Peyer's patch (tissue), 4 donors: ENCODE data around the gene PPAT. TPM values are rescaled to one million over a fixed set of nuclear protein-coding genes. Genes with fewer than 3 reads are reported as not detected.

ENCODE experiments used
- DNase-seq, 3 donors: peaks; one replicate each; pipeline ENCODE4 v3.0.0-alpha.2; 2017 to 2019
- H3K27ac ChIP-seq, 4 donors: fragments of 200-600 bp; sonication (generic); one replicate each; pipeline ENCODE4 v1.5.1; 2016 to 2019
- H3K27me3 ChIP-seq, 2 donors: fragments of 200-600 bp; sonication (generic); one replicate each; pipeline ENCODE4 v1.5.1; 2019
- H3K36me3 ChIP-seq, 3 donors: fragments of 200-600 bp; sonication (generic); one replicate each; pipeline ENCODE4 v1.5.1; 2016 to 2019
- H3K4me1 ChIP-seq, 4 donors: fragments of 200-600 bp; sonication (generic); one replicate each; pipeline ENCODE4 v1.5.1; 2016 to 2019
- H3K4me3 ChIP-seq, 4 donors: fragments of 200-600 bp; sonication (generic); 1 replicate in 3 of 4; 2 replicates in 1 of 4; pipeline ENCODE4 v1.5.1; 2016 to 2019; ENCODE audit warnings: mild to moderate bottlenecking in 1 of 4
- H3K9me3 ChIP-seq, 4 donors: fragments of 200-600 bp; sonication (generic); one replicate each; pipeline ENCODE4 v1.5.1; 2016 to 2019; ENCODE audit warnings: mild to moderate bottlenecking in 1 of 4
- POLR2A ChIP-seq, 2 donors: fragments of 450-650 bp; IDR thresholded peaks; one replicate each; pipeline ENCODE4 v1.5.1; 2017; ENCODE audit warnings: antibody characterized with exemption in 2 of 2, mild to moderate bottlenecking in 2 of 2, moderate library complexity in 2 of 2
- total RNA-seq, 4 donors: library from RNA; depleted of rRNA; stranded (reverse); fragments of >200 nt; gene quantifications; one replicate each; pipeline ENCODE4 v1.1.0, GENCODE V29; 2016
- TF ChIP-seq, protein P1 (sequence below), 6 experiments: fragments of 450-650 bp in 4 of 6; fragments of 200-600 bp in 2 of 6; sonication (generic) in 1 of 6; IDR thresholded peaks; one replicate each; pipeline ENCODE4 v1.5.1; 2017 to 2019; ENCODE audit warnings: antibody characterized with exemption in 6 of 6, mild to moderate bottlenecking in 3 of 6, moderate library complexity in 1 of 6

The PPAT gene
- total RNA-seq, 4 donors from 2014 or later, result 1.6 to 5.0 (median 2.3) TPM

DNA sequence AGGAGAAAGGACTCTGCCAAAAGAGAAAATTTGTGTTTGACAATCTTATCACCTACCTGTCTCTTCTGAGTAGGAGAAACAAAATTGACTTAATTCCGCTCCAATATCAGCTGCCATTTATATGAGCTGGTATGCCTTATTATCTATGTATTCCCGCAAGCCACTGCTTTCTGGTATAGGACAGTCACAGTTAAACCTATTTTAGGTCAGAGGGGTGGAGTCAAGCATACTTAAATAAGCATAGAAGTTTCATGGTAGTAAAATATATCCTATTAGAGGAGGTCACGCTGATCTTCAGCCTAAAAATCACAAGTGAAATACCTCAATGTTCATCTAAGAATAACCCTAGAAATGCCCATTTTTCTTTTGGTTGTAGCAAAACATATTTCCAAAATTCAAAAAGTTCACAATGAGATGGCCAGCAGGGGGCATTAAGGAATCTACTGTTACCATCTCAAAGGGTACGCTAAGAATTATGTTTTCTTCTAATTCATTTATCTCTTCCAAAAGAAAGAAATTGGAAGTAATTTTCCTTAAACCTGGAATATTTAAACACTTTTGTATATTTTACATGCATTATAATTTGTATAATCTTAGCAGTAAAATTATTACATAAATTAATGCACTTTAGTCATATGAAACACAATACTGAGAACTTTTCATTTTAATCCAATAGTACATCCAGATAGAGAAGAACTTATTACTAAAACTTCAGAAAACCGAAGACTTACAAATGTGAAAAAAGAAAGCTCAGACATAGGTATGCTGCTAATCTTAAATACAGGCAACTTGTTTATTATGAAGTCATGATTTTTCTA is 10.5 kb downstream of the PPAT start:
- H3K4me1 ChIP-seq, result no peaks in the 10 kb centered on the region
- no peaks in the 10 kb centered on the region for H3K36me3 ChIP-seq
- no peak overlapping the region for H3K27ac ChIP-seq
- H3K9me3 ChIP-seq, result no peaks in the 10 kb centered on the region
- no peak overlapping the region for H3K4me3 ChIP-seq
- H3K27me3 ChIP-seq, result no peaks in the 10 kb centered on the region
- peak in 2 of 3 donors; percentile 44 to 69 for DNase-seq
- TF ChIP-seq POLR2A (IDR thresholded peaks at IDR 0.05), result no peak
- TF ChIP-seq, protein P1, sequence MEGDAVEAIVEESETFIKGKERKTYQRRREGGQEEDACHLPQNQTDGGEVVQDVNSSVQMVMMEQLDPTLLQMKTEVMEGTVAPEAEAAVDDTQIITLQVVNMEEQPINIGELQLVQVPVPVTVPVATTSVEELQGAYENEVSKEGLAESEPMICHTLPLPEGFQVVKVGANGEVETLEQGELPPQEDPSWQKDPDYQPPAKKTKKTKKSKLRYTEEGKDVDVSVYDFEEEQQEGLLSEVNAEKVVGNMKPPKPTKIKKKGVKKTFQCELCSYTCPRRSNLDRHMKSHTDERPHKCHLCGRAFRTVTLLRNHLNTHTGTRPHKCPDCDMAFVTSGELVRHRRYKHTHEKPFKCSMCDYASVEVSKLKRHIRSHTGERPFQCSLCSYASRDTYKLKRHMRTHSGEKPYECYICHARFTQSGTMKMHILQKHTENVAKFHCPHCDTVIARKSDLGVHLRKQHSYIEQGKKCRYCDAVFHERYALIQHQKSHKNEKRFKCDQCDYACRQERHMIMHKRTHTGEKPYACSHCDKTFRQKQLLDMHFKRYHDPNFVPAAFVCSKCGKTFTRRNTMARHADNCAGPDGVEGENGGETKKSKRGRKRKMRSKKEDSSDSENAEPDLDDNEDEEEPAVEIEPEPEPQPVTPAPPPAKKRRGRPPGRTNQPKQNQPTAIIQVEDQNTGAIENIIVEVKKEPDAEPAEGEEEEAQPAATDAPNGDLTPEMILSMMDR (IDR thresholded peaks at IDR 0.05), result peak; percentile 37 to 76 (median 64)

DNA sequence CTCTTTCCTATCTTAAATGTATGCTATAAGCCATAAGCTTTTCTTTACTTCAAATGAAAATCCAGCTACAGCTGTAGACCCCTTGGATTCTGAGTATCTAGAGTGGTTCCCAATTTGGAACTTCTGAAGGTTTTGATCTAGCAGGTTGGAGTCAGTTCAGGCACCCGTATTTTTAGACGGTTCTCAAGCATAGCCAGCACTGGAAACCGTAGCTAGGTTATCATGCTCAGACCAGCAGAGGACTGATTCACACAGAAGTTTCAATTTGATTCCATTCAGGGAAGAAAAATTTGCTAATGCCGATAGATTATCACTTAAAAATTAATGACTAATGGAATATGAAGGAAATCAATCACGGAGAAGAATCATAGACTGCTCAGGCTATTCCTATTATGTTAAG is 11.2 kb downstream of the PPAT start:
- DNase-seq, result no peak
- Histone ChIP-seq H3K27me3 (no peaks in the 10 kb centered on the region), H3K4me1 (no peaks in the 10 kb centered on the region), H3K4me3 (no peak overlapping the region), H3K27ac (no peak overlapping the region), H3K9me3 (no peaks in the 10 kb centered on the region), H3K36me3 (no peaks in the 10 kb centered on the region)
- no peak for TF ChIP-seq POLR2A (IDR thresholded peaks at IDR 0.05)
- TF ChIP-seq, protein P1 (IDR thresholded peaks at IDR 0.05), result no peak

DNA sequence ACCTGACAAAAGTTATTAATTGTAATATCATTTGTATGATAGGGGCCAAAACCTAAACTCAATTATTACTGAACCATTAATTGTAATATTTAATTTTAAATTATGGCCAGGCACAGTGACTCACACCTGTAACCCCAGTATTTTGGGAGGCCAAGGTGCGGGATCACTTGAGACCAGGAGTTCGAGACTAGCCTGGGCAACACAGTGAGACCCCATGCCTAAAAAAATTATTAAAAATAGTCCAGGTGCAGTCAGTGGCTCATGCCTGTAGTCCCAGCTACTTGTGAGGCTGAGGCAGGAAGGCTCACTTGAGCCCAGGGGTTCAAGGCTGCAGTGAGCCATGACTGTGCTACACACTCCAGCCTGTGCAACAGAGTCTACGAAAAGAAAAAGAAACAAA is 18.0 kb downstream of the PPAT start:
- no peaks in the 10 kb centered on the region for H3K27me3 ChIP-seq
- no peaks in the 10 kb centered on the region for H3K4me1 ChIP-seq
- TF ChIP-seq, protein P1 (IDR thresholded peaks at IDR 0.05), result no peak
- TF ChIP-seq POLR2A (IDR thresholded peaks at IDR 0.05), result no peak

DNA sequence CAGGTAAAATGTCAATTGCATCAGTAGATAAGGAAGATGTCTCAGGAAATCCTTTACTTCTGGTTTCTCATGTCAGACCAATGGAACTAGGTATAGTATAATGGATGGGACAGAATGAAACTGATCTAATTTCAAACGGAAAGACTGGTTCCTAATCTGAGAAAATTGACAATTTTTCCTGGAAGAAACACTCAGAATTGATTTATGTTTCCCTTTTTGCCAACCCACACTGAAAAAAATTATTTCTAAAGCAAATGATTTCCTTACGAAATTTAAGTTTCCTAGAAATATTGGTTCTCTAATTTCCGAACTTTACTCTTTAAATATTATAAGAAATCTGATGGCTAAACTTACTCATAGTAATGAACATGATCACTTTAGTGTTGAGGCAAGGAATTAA is 19.1 kb downstream of the PPAT start:
- H3K27ac ChIP-seq, result no peak overlapping the region
- H3K9me3 ChIP-seq, result no peaks in the 10 kb centered on the region
- H3K36me3 ChIP-seq, result no peaks in the 10 kb centered on the region
- no peaks in the 10 kb centered on the region for H3K4me1 ChIP-seq
- H3K27me3 ChIP-seq, result no peaks in the 10 kb centered on the region
- TF ChIP-seq POLR2A (IDR thresholded peaks at IDR 0.05), result no peak
- TF ChIP-seq, protein P1 (IDR thresholded peaks at IDR 0.05), result no peak
- DNase-seq, result no peak
- no peak overlapping the region for H3K4me3 ChIP-seq

More for the DNA sequence above, 18.0 kb downstream of the PPAT start:
- DNase-seq, result no peak
- Histone ChIP-seq H3K4me3 (no peak overlapping the region), H3K27ac (no peak overlapping the region), H3K9me3 (no peaks in the 10 kb centered on the region), H3K36me3 (no peaks in the 10 kb centered on the region)

DNA sequence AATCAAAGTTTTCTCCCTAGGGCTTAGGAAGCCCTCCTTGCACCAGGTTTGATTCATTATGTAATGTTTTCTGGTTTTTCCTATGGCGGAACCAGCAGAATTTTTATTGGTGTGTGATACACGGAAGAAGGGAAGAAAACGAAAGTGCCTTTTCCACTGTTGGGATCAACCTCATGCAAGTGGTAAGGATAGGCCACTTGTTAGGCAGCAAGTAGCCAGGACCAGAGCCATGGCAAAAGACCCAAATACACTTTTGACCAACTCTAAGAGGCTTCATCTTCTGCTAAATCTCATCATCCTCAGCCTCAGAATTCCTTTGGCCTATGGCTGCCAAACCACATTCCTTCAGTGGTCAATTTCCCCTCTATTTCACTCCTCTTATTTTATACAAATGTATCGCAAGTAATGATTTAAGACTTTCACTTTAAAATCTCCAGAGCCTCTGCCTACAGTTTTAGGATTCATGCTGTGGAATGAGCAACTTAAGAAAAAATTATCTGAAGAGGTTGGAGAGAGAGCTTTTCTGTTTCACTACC is 21.2 kb downstream of the PPAT start:
- peak overlapping the region in 1 of 4 donors; percentile 4 for H3K27ac ChIP-seq
- no peak for TF ChIP-seq POLR2A (IDR thresholded peaks at IDR 0.05)
- TF ChIP-seq, protein P1 (IDR thresholded peaks at IDR 0.05), result no peak
- no peaks in the 10 kb centered on the region for H3K4me1 ChIP-seq
- DNase-seq, result no peak
- no peaks in the 10 kb centered on the region for H3K9me3 ChIP-seq
- no peaks in the 10 kb centered on the region for H3K36me3 ChIP-seq
- H3K27me3 ChIP-seq, result no peaks in the 10 kb centered on the region
- H3K4me3 ChIP-seq, result peak overlapping the region in 2 of 4 donors; percentile 8 to 20
